ENCODE measurements around the gene ZNF414.

DNA sequence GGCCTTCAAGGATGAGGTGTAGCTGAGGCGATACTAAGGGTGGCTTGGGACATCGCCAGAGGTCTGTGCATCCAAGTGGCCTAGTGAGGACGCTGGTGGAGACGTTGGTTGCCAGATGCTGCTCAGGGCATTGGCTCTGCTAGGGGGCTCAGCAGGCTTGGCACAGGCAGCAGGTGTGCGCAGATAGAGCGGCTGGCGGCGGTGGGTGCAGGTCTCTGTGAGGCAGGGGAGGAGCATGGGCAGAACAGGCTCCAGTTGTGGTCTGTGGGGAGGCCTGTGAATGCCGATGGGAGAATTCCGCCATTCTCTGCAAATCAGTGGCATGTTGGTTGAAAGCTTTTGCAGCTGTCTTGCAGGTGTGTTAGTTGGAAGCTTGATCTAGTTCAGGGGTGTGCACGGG, 32.8 kb downstream of the ZNF414 start:
- no peak for TF ChIP-seq POLR2A (IDR thresholded peaks at IDR 0.05)
- no peak for TF ChIP-seq CTCF (IDR thresholded peaks at IDR 0.05)

All from heart left ventricle (tissue), 13 donors.